GM12878 (cell line): ENCODE measurements around the gene MEX3C. TPM values are rescaled to one million over a fixed set of nuclear protein-coding genes. Genes with fewer than 3 reads are reported as not detected.

Experiments used
- ATAC-seq: fragments of 200-7000 bp; cut with Tn5 transposase; 3 replicates; pipeline ENCODE4 v1.9.1; 2020; ENCODE audit warnings: mild to moderate bottlenecking, moderate library complexity
- BruUV-seq: library from RNA; stranded (reverse); fragments of 400-500 nt; replicated peaks from 2 replicates; lab custom pipeline; 2021; lab: Mats Ljungman, UMichigan
- CTCF ChIA-PET: fragments of 300-600 bp; sonication (Branson Sonifier 250); formaldehyde crosslinking; extraction: SDS; loops from one replicate; lab custom pipeline; 2021; ENCODE audit warnings: inconsistent platforms; lab: Yijun Ruan, JAX
- POLR2A ChIA-PET: fragments of 350-600 bp; formaldehyde crosslinking; extraction: SDS; loops from one replicate; lab custom pipeline; 2021; ENCODE audit warnings: inconsistent platforms; lab: Charles Lee
- RAD21 ChIA-PET: fragments of 300-600 bp; sonication (Branson Sonifier 250); formaldehyde crosslinking; loops from one replicate; lab custom pipeline; 2023; ENCODE audit warnings: antibody characterized with exemption; ENCODE audit not compliant: unreplicated experiment; lab: Charles Lee
- SMC1A ChIA-PET: fragments of 300-600 bp; sonication (Branson Sonifier 250); formaldehyde crosslinking; loops from one replicate; lab custom pipeline; 2023; ENCODE audit not compliant: unreplicated experiment, uncharacterized antibody; lab: Charles Lee
- DNase-seq: peaks from one replicate; pipeline ENCODE4 v3.0.0-alpha.2; 2011; ENCODE audit warnings: low read depth, low spot score
- FAIRE-seq: peaks from 3 replicates; lab custom pipeline; 2011; peaks lifted over from hg19 to GRCh38; lab: Jason Lieb, UNC
- H2AFZ ChIP-seq: 2 replicates; pipeline ENCODE4 v1.6.0; 2011; ENCODE audit warnings: low read depth, low read length, control low read depth; ENCODE audit not compliant: control insufficient read depth
- H3K27ac ChIP-seq: 2 replicates; pipeline ENCODE4 v1.5.1; 2011; ENCODE audit warnings: control low read depth; ENCODE audit not compliant: control insufficient read depth, insufficient read depth
- H3K27me3 ChIP-seq, 2 experiments: replicated peaks in 1 of 2; 2 replicates each; pipeline versions ENCODE4 v1.6.0 to v1.6.1; 2011; ENCODE audit warnings: low read length in 1 of 2; ENCODE audit not compliant: control insufficient read depth in 2 of 2, insufficient read depth in 2 of 2
- H3K36me3 ChIP-seq, 2 experiments: 2 replicates each; pipeline ENCODE4 v1.5.1; 2011; ENCODE audit warnings: low read length in 1 of 2; ENCODE audit not compliant: control insufficient read depth in 2 of 2, insufficient read depth in 2 of 2
- H3K4me1 ChIP-seq: 2 replicates; pipeline ENCODE4 v1.6.1; 2011; ENCODE audit warnings: mild to moderate bottlenecking, low read length, moderate library complexity, mixed read lengths; ENCODE audit not compliant: control insufficient read depth, insufficient read depth
- H3K4me2 ChIP-seq: 2 replicates; pipeline ENCODE4 v1.6.0; 2011; ENCODE audit warnings: control low read depth; ENCODE audit not compliant: control insufficient read depth, insufficient read depth
- H3K4me3 ChIP-seq: fragments of 200-600 bp; sonication (generic); 2 replicates; pipeline ENCODE4 v1.5.1; 2016
- H3K79me2 ChIP-seq: 2 replicates; pipeline ENCODE4 v1.6.0; 2011; ENCODE audit warnings: low read length; ENCODE audit not compliant: control insufficient read depth, insufficient read depth
- H3K9ac ChIP-seq: 2 replicates; pipeline ENCODE4 v1.8.0; 2011; ENCODE audit warnings: low read length, control low read depth, mixed read lengths; ENCODE audit not compliant: control insufficient read depth, insufficient read depth
- H3K9me3 ChIP-seq: replicated peaks from 3 replicates; pipeline ENCODE4 v1.5.1; 2011; ENCODE audit warnings: mild to moderate bottlenecking, low read length; ENCODE audit not compliant: control insufficient read depth, insufficient read depth
- H4K20me1 ChIP-seq: 2 replicates; pipeline ENCODE4 v1.6.0; 2011; ENCODE audit not compliant: control insufficient read depth, insufficient read depth
- MEF2B ChIP-seq: fragments of 450-650 bp; IDR thresholded peaks from 2 replicates; pipeline ENCODE4 v1.6.1; 2018; ENCODE audit warnings: mild to moderate bottlenecking, moderate library complexity; ENCODE audit not compliant: partially characterized antibody, poor library complexity, severe bottlenecking
- TAF1 ChIP-seq: IDR thresholded peaks from 2 replicates; pipeline ENCODE4 v1.6.1; 2011; ENCODE audit warnings: mild to moderate bottlenecking, low read depth, low read length, borderline replicate concordance
- ZZZ3 ChIP-seq: IDR thresholded peaks from 2 replicates; pipeline ENCODE4 v1.6.1; 2011; ENCODE audit warnings: low read depth; ENCODE audit not compliant: control insufficient read depth, insufficient read length
- WGBS: methylation state at CpG from one replicate; pipeline ENCODE4 v1.1.6; 2016; ENCODE audit warnings: low lambda C conversion rate; ENCODE audit not compliant: insufficient replicate concordance, insufficient coverage; ENCODE audit errors: missing lambda C conversion rate; 5-methylcytosine and 5-hydroxymethylcytosine counted together
- in situ Hi-C: fragments of 300-500 bp; cut with MboI; formaldehyde crosslinking; loops from 9 replicates; pipeline ENCODE4 v1.14.3; 2018; ENCODE audit warnings: mixed read lengths
- intact Hi-C: fragments of 100-400 bp; cut with micrococcal nuclease; formaldehyde crosslinking; loops from one replicate; pipeline ENCODE4 v1.14.2; 2022; ENCODE audit not compliant: unreplicated experiment
- polyA plus RNA-seq, 11 experiments: library from polyadenylated mRNA; depleted of rRNA in 4 of 11; unstranded in 6 of 11; stranded (reverse) in 5 of 11; fragments of >200 nt; fragmentation: Nextera tagmentation in 4 of 11; fragmentation: Illumina TruSeq in 1 of 11; extraction: Ambion mirVana in 4 of 11; extraction: Trizol in 1 of 11; gene quantifications; 1 replicate in 1 of 11; 2 replicates in 10 of 11; pipeline versions ENCODE4 v1.2.1 to v1.2.3, GENCODE V29; 2011 to 2016; ENCODE audit warnings: inconsistent platforms in 2 of 11, missing spikeins in 2 of 11, low read depth in 1 of 11
- total RNA-seq, 4 experiments: library from RNA; depleted of rRNA in 3 of 4; stranded (reverse); fragments of >200 nt in 3 of 4; fragmentation: Illumina TruSeq in 1 of 4; extraction: Trizol in 1 of 4; gene quantifications; 2 replicates each; pipeline versions ENCODE4 v1.2.1 to v1.2.3, GENCODE V29; 2013 to 2021
- TF ChIP-seq, protein P1 (sequence below): fragments of 450-650 bp; conservative IDR thresholded peaks from 2 replicates; pipeline ENCODE4 v1.6.1; 2017; ENCODE audit warnings: mild to moderate bottlenecking, moderate library complexity
- TF ChIP-seq, protein P2 (sequence below): IDR thresholded peaks from 2 replicates; pipeline ENCODE4 v1.6.1; 2012; ENCODE audit warnings: low read depth, low read length, improper control_type of control experiment

Gene MEX3C
- total and polyA plus RNA-seq, 10 of the 15 experiments (the other 5 are each of a cell fraction or from before 2014, with no cell fraction given), result 6.7 to 48.8 (median 21.3) TPM

DNA sequence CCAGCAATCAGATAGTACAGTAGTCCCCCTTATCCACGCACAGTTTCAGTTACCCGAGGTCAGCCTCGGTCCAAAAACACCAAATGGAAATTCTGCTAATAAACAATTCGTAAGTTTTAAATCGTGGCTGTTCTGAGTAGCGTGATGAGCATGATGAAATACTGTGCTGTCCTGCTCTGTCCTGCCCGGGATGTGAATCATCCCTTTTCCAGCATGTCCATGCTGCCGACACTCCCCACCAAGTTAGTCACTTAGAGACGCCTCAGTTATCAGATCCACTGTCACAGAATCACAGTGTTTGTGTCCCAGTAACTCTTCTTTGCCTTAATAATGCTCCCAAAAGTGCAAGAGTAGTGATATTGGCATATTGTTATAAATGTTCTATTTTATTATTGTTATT, 62.1 kb downstream of the MEX3C start:
- TF ChIP-seq, protein P1, sequence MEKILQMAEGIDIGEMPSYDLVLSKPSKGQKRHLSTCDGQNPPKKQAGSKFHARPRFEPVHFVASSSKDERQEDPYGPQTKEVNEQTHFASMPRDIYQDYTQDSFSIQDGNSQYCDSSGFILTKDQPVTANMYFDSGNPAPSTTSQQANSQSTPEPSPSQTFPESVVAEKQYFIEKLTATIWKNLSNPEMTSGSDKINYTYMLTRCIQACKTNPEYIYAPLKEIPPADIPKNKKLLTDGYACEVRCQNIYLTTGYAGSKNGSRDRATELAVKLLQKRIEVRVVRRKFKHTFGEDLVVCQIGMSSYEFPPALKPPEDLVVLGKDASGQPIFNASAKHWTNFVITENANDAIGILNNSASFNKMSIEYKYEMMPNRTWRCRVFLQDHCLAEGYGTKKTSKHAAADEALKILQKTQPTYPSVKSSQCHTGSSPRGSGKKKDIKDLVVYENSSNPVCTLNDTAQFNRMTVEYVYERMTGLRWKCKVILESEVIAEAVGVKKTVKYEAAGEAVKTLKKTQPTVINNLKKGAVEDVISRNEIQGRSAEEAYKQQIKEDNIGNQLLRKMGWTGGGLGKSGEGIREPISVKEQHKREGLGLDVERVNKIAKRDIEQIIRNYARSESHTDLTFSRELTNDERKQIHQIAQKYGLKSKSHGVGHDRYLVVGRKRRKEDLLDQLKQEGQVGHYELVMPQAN, result no peak
- TF ChIP-seq, protein P2, sequence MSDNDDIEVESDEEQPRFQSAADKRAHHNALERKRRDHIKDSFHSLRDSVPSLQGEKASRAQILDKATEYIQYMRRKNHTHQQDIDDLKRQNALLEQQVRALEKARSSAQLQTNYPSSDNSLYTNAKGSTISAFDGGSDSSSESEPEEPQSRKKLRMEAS, result no peak
- TF ChIP-seq MEF2B (no peak), TAF1 (no peak), ZZZ3 (no peak)
- in situ Hi-C loops (no loop called here), intact Hi-C loops (no loop called here)
- Histone ChIP-seq H3K9me3 (no peaks in the 10 kb centered on the region), H3K4me1 (no peaks in the 10 kb centered on the region), H3K27me3 (no peaks in the 10 kb centered on the region), H3K79me2 (no peaks in the 10 kb centered on the region), H2AFZ (no peak overlapping the region), H3K9ac (no peak overlapping the region), H3K27ac (no peak overlapping the region), H4K20me1 (no peaks in the 10 kb centered on the region), H3K4me2 (no peak overlapping the region), H3K36me3 (no peaks in the 10 kb centered on the region), H3K4me3 (no peak overlapping the region)
- BruUV-seq, result no TSS peak
- FAIRE-seq, result no peak
- RAD21 ChIA-PET, result interaction anchor here (0.6 to 1.1 kb wide), 3 partner anchors 73 to 474 kb away, joined by 4 to 6 read pairs (median 4); no protein-coding TSS in a partner anchor
- POLR2A ChIA-PET, result interaction anchor here (0.6 kb wide), 1 partner anchor 143 kb away, joined by 5 read pairs; no protein-coding TSS in a partner anchor
- CTCF ChIA-PET, result interaction anchor here (0.7 kb wide), 1 partner anchor 256 kb away, joined by 3 read pairs; no protein-coding TSS in a partner anchor
- SMC1A ChIA-PET, result interaction anchor here (0.6 to 2.1 kb wide), 2 partner anchors 52 to 955 kb away, joined by 3 to 6 read pairs; no protein-coding TSS in a partner anchor
- WGBS, result 65% methylated on average over 9 of the region's 9 CpGs
- ATAC-seq, result no peak
- DNase-seq, result no peak
